GM12878 (cell line): ENCODE data around the gene PDE1C. TPM values are rescaled to one million over a fixed set of nuclear protein-coding genes. Genes with fewer than 3 reads are reported as not detected.
A peak's percentile ranks its signal among the peaks of the same experiment; 100 is the strongest.

ENCODE experiments used
- BCL11A ChIP-seq: IDR thresholded peaks from 2 replicates; pipeline ENCODE4 v1.6.1; 2011; ENCODE audit warnings: low read depth, low read length
- BMI1 ChIP-seq: fragments of 450-650 bp; IDR thresholded peaks from 2 replicates; pipeline ENCODE4 v1.6.1; 2016; ENCODE audit warnings: mild to moderate bottlenecking, moderate library complexity, borderline replicate concordance
- BRCA1 ChIP-seq: IDR thresholded peaks from 2 replicates; pipeline ENCODE4 v1.6.1; 2011; ENCODE audit warnings: low read depth, low read length, improper control_type of control experiment
- CEBPB ChIP-seq, 2 experiments: fragments of 150-350 bp in 1 of 2; IDR thresholded peaks; 2 replicates each; pipeline ENCODE4 v1.6.1; 2012 to 2014; ENCODE audit warnings: low read depth in 2 of 2, low read length in 2 of 2, borderline replicate concordance in 1 of 2, inconsistent platforms in 1 of 2
- CREM ChIP-seq: IDR thresholded peaks from 2 replicates; pipeline ENCODE4 v1.6.1; 2014; ENCODE audit warnings: antibody characterized with exemption, low read depth
- E2F4 ChIP-seq: IDR thresholded peaks from 2 replicates; pipeline ENCODE4 v1.6.1; 2012; ENCODE audit warnings: low read depth, low read length, improper control_type of control experiment
- EED ChIP-seq: sonication (generic); IDR thresholded peaks from 2 replicates; pipeline ENCODE4 v1.6.1; 2016; ENCODE audit warnings: antibody characterized with exemption, low read depth
- EP300 ChIP-seq, 2 experiments: fragments of 150-350 bp in 1 of 2; IDR thresholded peaks; 2 replicates each; pipeline ENCODE4 v1.6.1; 2011 to 2012; ENCODE audit warnings: low read depth in 2 of 2, low read length in 2 of 2, borderline replicate concordance in 1 of 2, improper control_type of control experiment in 1 of 2, inconsistent platforms in 1 of 2; ENCODE audit not compliant: control insufficient read depth in 1 of 2
- FOS ChIP-seq: IDR thresholded peaks from 3 replicates; pipeline ENCODE4 v1.6.1; 2011; ENCODE audit warnings: borderline replicate concordance; ENCODE audit not compliant: insufficient read length; ENCODE audit errors: extremely low read depth
- IRF4 ChIP-seq: IDR thresholded peaks from 2 replicates; pipeline ENCODE4 v1.6.1; 2011; ENCODE audit warnings: low read depth, low read length
- IRF5 ChIP-seq: fragments of 450-650 bp; IDR thresholded peaks from 2 replicates; pipeline ENCODE4 v1.6.1; 2017; ENCODE audit warnings: borderline replicate concordance
- JUNB ChIP-seq: IDR thresholded peaks from 2 replicates; pipeline ENCODE4 v1.6.1; 2016; ENCODE audit warnings: antibody characterized with exemption, mild to moderate bottlenecking
- KDM1A ChIP-seq: fragments of 200-600 bp; sonication (generic); IDR thresholded peaks from 2 replicates; pipeline ENCODE4 v1.6.1; 2016; ENCODE audit warnings: borderline replicate concordance
- KLF5 ChIP-seq: fragments of 450-650 bp; IDR thresholded peaks from 2 replicates; pipeline ENCODE4 v1.6.1; 2014; ENCODE audit warnings: mild to moderate bottlenecking; ENCODE audit not compliant: partially characterized antibody
- LARP7 ChIP-seq: fragments of 450-650 bp; IDR thresholded peaks from 2 replicates; pipeline ENCODE4 v1.6.1; 2017; ENCODE audit warnings: mild to moderate bottlenecking
- MTA2 ChIP-seq: fragments of 450-650 bp; IDR thresholded peaks from 2 replicates; pipeline ENCODE4 v1.6.1; 2016; ENCODE audit warnings: low read depth, mild to moderate bottlenecking, moderate library complexity
- MTA3 ChIP-seq: IDR thresholded peaks from 2 replicates; pipeline ENCODE4 v1.6.1; 2012; ENCODE audit warnings: low read length, inconsistent platforms, borderline replicate concordance
- NFIC ChIP-seq: IDR thresholded peaks from 2 replicates; pipeline ENCODE4 v1.6.1; 2012; ENCODE audit warnings: low read depth, mild to moderate bottlenecking, inconsistent platforms, low read length, moderate library complexity
- RAD21 ChIP-seq: IDR thresholded peaks from 2 replicates; pipeline ENCODE4 v1.6.1; 2011; ENCODE audit warnings: mild to moderate bottlenecking, low read depth, low read length, moderate library complexity; ENCODE audit not compliant: insufficient read depth
- RELB ChIP-seq: fragments of 450-650 bp; IDR thresholded peaks from 2 replicates; pipeline ENCODE4 v1.6.1; 2017; ENCODE audit warnings: low read depth, mild to moderate bottlenecking, moderate library complexity
- RUNX3 ChIP-seq: IDR thresholded peaks from 2 replicates; pipeline ENCODE4 v1.6.1; 2012; ENCODE audit warnings: low read length, inconsistent platforms
- SIN3A ChIP-seq: IDR thresholded peaks from 2 replicates; pipeline ENCODE4 v1.6.1; 2012; ENCODE audit warnings: low read depth, low read length, improper control_type of control experiment
- SKIL ChIP-seq: fragments of 450-650 bp; IDR thresholded peaks from 2 replicates; pipeline ENCODE4 v1.6.1; 2017; ENCODE audit warnings: mild to moderate bottlenecking, low read depth, inconsistent platforms; ENCODE audit not compliant: poor library complexity, severe bottlenecking
- SUZ12 ChIP-seq: fragments of 200-600 bp; sonication (generic); IDR thresholded peaks from one replicate; pipeline ENCODE4 v1.6.1; 2018; ENCODE audit warnings: antibody characterized with exemption, mild to moderate bottlenecking; ENCODE audit not compliant: unreplicated experiment
- TCF7 ChIP-seq: IDR thresholded peaks from 2 replicates; pipeline ENCODE4 v1.6.1; 2014; ENCODE audit warnings: antibody characterized with exemption, borderline replicate concordance
- ZNF217 ChIP-seq: fragments of 450-650 bp; IDR thresholded peaks from 2 replicates; pipeline ENCODE4 v1.6.1; 2017; ENCODE audit warnings: antibody characterized with exemption, mild to moderate bottlenecking
- polyA plus RNA-seq, 11 experiments: library from polyadenylated mRNA; depleted of rRNA in 4 of 11; unstranded in 6 of 11; stranded (reverse) in 5 of 11; fragments of >200 nt; fragmentation: Nextera tagmentation in 4 of 11; fragmentation: Illumina TruSeq in 1 of 11; extraction: Ambion mirVana in 4 of 11; extraction: Trizol in 1 of 11; gene quantifications; 1 replicate in 1 of 11; 2 replicates in 10 of 11; pipeline versions ENCODE4 v1.2.1 to v1.2.3, GENCODE V29; 2011 to 2016; ENCODE audit warnings: inconsistent platforms in 2 of 11, missing spikeins in 2 of 11, low read depth in 1 of 11
- total RNA-seq, 4 experiments: library from RNA; depleted of rRNA in 3 of 4; stranded (reverse); fragments of >200 nt in 3 of 4; fragmentation: Illumina TruSeq in 1 of 4; extraction: Trizol in 1 of 4; gene quantifications; 2 replicates each; pipeline versions ENCODE4 v1.2.1 to v1.2.3, GENCODE V29; 2013 to 2021

The PDE1C gene
- total and polyA plus RNA-seq, 10 of the 15 experiments (the other 5 are each of a cell fraction or from before 2014, with no cell fraction given): 0.29 to 2.3 (median 0.70) TPM

- 0 out of 2 replicates have a peak, but pooled peaks have one; percentile 15 for TF ChIP-seq RELB
- TF ChIP-seq KDM1A: no peak
- TF ChIP-seq IRF5: no peak
- no peak for TF ChIP-seq LARP7
- 0 out of 2 replicates have a peak, but pooled peaks have one; percentile 12 for TF ChIP-seq CREM
- TF ChIP-seq CEBPB (IDR thresholded peaks at IDR 0.05; ENCODE audit: borderline replicate concordance in 1 of 2, low read depth in 2 of 2, low read length in 2 of 2): 0 out of 4 replicates have a peak, but pooled peaks of 1 of the 2 experiments have one; percentile 32
- TF ChIP-seq MTA2: peak; percentile 93
- TF ChIP-seq SKIL: peak; percentile 79
- peak; percentile 93 for TF ChIP-seq ZNF217
- TF ChIP-seq BRCA1: no peak
- peak; percentile 49; the same call in 1 of the 2 replicates for TF ChIP-seq BMI1
- no peak for TF ChIP-seq RAD21
- TF ChIP-seq E2F4: no peak
- no peak for TF ChIP-seq SUZ12
- peak; percentile 37 to 60; a peak in 2 of 4 replicates for TF ChIP-seq EP300 (IDR thresholded peaks at IDR 0.05; ENCODE audit: borderline replicate concordance in 1 of 2, control insufficient read depth in 1 of 2, low read depth in 2 of 2, low read length in 2 of 2)
- TF ChIP-seq EED: no peak
- TF ChIP-seq KLF5: no peak
- TF ChIP-seq NFIC: peak; percentile 83
- TF ChIP-seq BCL11A: peak; percentile 67
- TF ChIP-seq FOS: no peak
- TF ChIP-seq RUNX3: peak; percentile 81; the same call in 1 of the 2 replicates
- TF ChIP-seq JUNB: peak; percentile 92
- TF ChIP-seq TCF7: no peak
- TF ChIP-seq SIN3A: no peak
- no peak for TF ChIP-seq MTA3
- TF ChIP-seq IRF4: 0 out of 2 replicates have a peak, but pooled peaks have one; percentile 43
Observed at GRCh38 chr7:32037650-32038198, 32.5 kb downstream of the PDE1C start (continued).
